Measurements from ENCODE around the gene LONRF2. TPM values are rescaled to one million over a fixed set of nuclear protein-coding genes. Genes with fewer than 3 reads are reported as not detected.
"Not testable (repeated sequence)": the region's sequence is repeated elsewhere in the genome, so short reads cannot be mapped to it uniquely, and the experiment has no call there.

Gene LONRF2
- total RNA-seq, 4 donors from 2014 or later, result 7.0 to 32.0 (median 17.1) TPM

- TF ChIP-seq CTCF (IDR thresholded peaks at IDR 0.05) (no peak), POLR2A (IDR thresholded peaks at IDR 0.05) (no peak)
- H3K27ac ChIP-seq, result no peak overlapping the region
- no peak overlapping the region for H3K4me3 ChIP-seq (replicated peaks in 1 of 3)
- H3K9me3 ChIP-seq, result no peaks in the 10 kb centered on the region
- no peaks in the 10 kb centered on the region for H3K36me3 ChIP-seq
- no peaks in the 10 kb centered on the region for H3K4me1 ChIP-seq
- no peaks in the 10 kb centered on the region for H3K27me3 ChIP-seq
- intact Hi-C loops (cut with DNase I), result no loop called here
- DNase-seq, result no peak
- 96 to 97% methylated on average over 2 of the region's 2 CpGs for WGBS, 2 donors
Measured at GRCh38 chr2:100358554-100358953, 36.3 kb upstream of the LONRF2 start.

- Histone ChIP-seq H3K27ac (no peak overlapping the region), H3K9me3 (no peaks in the 10 kb centered on the region), H3K4me1 (peaks cover 6 to 7% of the 10 kb centered on the region in 2 donors), H3K36me3 (no peaks in the 10 kb centered on the region), H3K4me3 (replicated peaks in 1 of 3) (no peak overlapping the region), H3K27me3 (no peaks in the 10 kb centered on the region)
- WGBS, 2 donors, result 91 to 94% methylated on average over 7 of the region's 7 CpGs
- intact Hi-C loops (cut with DNase I), result no loop called here
- DNase-seq, result no peak
- no peak for TF ChIP-seq CTCF (IDR thresholded peaks at IDR 0.05)
- TF ChIP-seq POLR2A (IDR thresholded peaks at IDR 0.05), result no peak
Measured at GRCh38 chr2:100352521-100352920, 30.2 kb upstream of the LONRF2 start.

GRCh38 chr2:100350661-100351185, 28.4 kb upstream of the LONRF2 start:
- Histone ChIP-seq H3K4me1 (peaks cover 6 to 7% of the 10 kb centered on the region in 2 donors), H3K27ac (peak overlapping the region in 2 of 3 donors; percentile 35 to 70), H3K27me3 (no peaks in the 10 kb centered on the region), H3K4me3 (replicated peaks in 1 of 3) (no peak overlapping the region), H3K9me3 (no peaks in the 10 kb centered on the region), H3K36me3 (no peaks in the 10 kb centered on the region)
- 46 to 59% methylated on average over 13 of the region's 13 CpGs for WGBS, 2 donors
- intact Hi-C loops (cut with DNase I), result no loop called here
- TF ChIP-seq POLR2A (IDR thresholded peaks at IDR 0.05) (no peak), CTCF (IDR thresholded peaks at IDR 0.05) (no peak)
- DNase-seq, result peak; percentile 29 to 57

GRCh38 chr2:100345144-100345543, 22.8 kb upstream of the LONRF2 start:
- intact Hi-C loops (cut with DNase I); H3K27ac ChIP-seq; H3K9me3 ChIP-seq; H3K27me3 ChIP-seq; DNase-seq; H3K36me3 ChIP-seq; H3K4me3 ChIP-seq (replicated peaks in 1 of 3): not testable (repeated sequence)
- 60% methylated on average over 1 of the region's 1 CpG for WGBS, 2 donors
- peaks cover 11 to 18% of the 10 kb centered on the region in 2 donors for H3K4me1 ChIP-seq

GRCh38 chr2:100344433-100344832, 22.1 kb upstream of the LONRF2 start:
- Histone ChIP-seq H3K9me3 (no peaks in the 10 kb centered on the region), H3K4me3 (replicated peaks in 1 of 3) (no peak overlapping the region), H3K27ac (no peak overlapping the region), H3K36me3 (no peaks in the 10 kb centered on the region), H3K4me1 (peaks cover 14 to 20% of the 10 kb centered on the region in 2 donors), H3K27me3 (no peaks in the 10 kb centered on the region)
- WGBS, 2 donors, result 86 to 88% methylated on average over 4 of the region's 4 CpGs
- TF ChIP-seq POLR2A (IDR thresholded peaks at IDR 0.05) (no peak), CTCF (IDR thresholded peaks at IDR 0.05) (no peak)
- no peak for DNase-seq
- intact Hi-C loops (cut with DNase I), result no loop called here

- H3K27me3 ChIP-seq; H3K27ac ChIP-seq; H3K9me3 ChIP-seq; intact Hi-C loops (cut with DNase I); H3K4me3 ChIP-seq (replicated peaks in 1 of 3); DNase-seq; H3K36me3 ChIP-seq: not testable (repeated sequence)
- peaks cover 16 to 20% of the 10 kb centered on the region in 2 donors for H3K4me1 ChIP-seq
- WGBS, 2 donors, result 88 to 96% methylated on average over 2 of the region's 2 CpGs
Measured at GRCh38 chr2:100342466-100342865, 20.2 kb upstream of the LONRF2 start.

All from thyroid gland (tissue), 4 donors.